Ovary (tissue), 9 donors: ENCODE data around the gene VPS52. TPM values are rescaled to one million over a fixed set of nuclear protein-coding genes. Genes with fewer than 3 reads are reported as not detected.
"Not testable (repeated sequence)": the region's sequence is repeated elsewhere in the genome, so short reads cannot be mapped to it uniquely, and the experiment has no call there.

Source experiments
- DNase-seq, 5 donors: peaks; one replicate each; pipeline ENCODE4 v3.0.0-alpha.2; 2019 to 2020
- H3K27ac ChIP-seq, 2 donors: fragments of 200-600 bp; one replicate each; pipeline versions ENCODE4 v1.5.1 to v1.8.0; 2019 to 2022
- H3K27me3 ChIP-seq: fragments of 200-600 bp; one replicate; pipeline ENCODE4 v1.8.0; 2022
- H3K36me3 ChIP-seq: fragments of 200-600 bp; sonication (generic); one replicate; pipeline ENCODE4 v1.5.1; 2019
- H3K4me1 ChIP-seq: one replicate; pipeline ENCODE4 v1.8.1; 2013; ENCODE audit warnings: mild to moderate bottlenecking, moderate library complexity; ENCODE audit not compliant: insufficient read depth
- H3K4me3 ChIP-seq: fragments of 200-600 bp; sonication (generic); one replicate; pipeline ENCODE4 v1.5.1; 2017
- H3K9me3 ChIP-seq, 2 donors: fragments of 200-600 bp in 1 of 2; sonication (generic) in 1 of 2; one replicate each; pipeline versions ENCODE4 v1.5.1 to v1.8.1; 2013 to 2019; ENCODE audit warnings: mild to moderate bottlenecking in 1 of 2, moderate library complexity in 1 of 2
- CTCF ChIP-seq, 3 donors: fragments of 450-650 bp in 2 of 3; fragments of 200-600 bp in 1 of 3; IDR thresholded peaks; one replicate each; pipeline versions ENCODE4 v1.5.1 to v1.8.0; 2016 to 2022; ENCODE audit warnings: antibody characterized with exemption in 3 of 3, mild to moderate bottlenecking in 1 of 3
- EP300 ChIP-seq: sonication (generic); formaldehyde crosslinking; IDR thresholded peaks from one replicate; pipeline ENCODE4 v1.6.1; 2017; ENCODE audit warnings: antibody characterized with exemption
- POLR2A ChIP-seq: fragments of 450-650 bp; IDR thresholded peaks from one replicate; pipeline ENCODE4 v1.6.1; 2017; ENCODE audit warnings: antibody characterized with exemption, mild to moderate bottlenecking, moderate library complexity
- WGBS, 3 donors: extraction: QIAGEN DNeasy Blood & Tissue Kit in 1 of 3; methylation state at CpG; one replicate each; pipeline versions ENCODE4 v1.1.5 to v1.1.7; 2013 to 2017; 5-methylcytosine and 5-hydroxymethylcytosine counted together
- intact Hi-C, 4 donors: fragments of 100-400 bp; cut with DNase I; formaldehyde crosslinking; loops; one replicate each; pipeline versions ENCODE4 v1.11.0 to v1.15.1; 2022 to 2023
- polyA plus RNA-seq, 2 donors: library from polyadenylated mRNA; stranded (reverse); fragments of 200-250 nt in 1 of 2; fragments of 350-450 nt in 1 of 2; fragmentation: Illumina TruSeq in 1 of 2; extraction: RNeasy Lipid Tissue Mini Kit (QIAGEN cat#74804) in 1 of 2; gene quantifications; one replicate each; pipeline ENCODE4 v1.2.3, GENCODE V29; 2013 to 2014
- total RNA-seq, 7 donors: library from RNA; depleted of rRNA in 2 of 7; stranded (reverse); fragments of >200 nt in 2 of 7; fragmentation: NEBNext Ultra II Directional in 3 of 7; extraction: Animal tissue kit (Norgen Biotek cat#: 25700) in 3 of 7; gene quantifications; one replicate each; pipeline versions ENCODE4 v1.1.0 to v1.2.4, GENCODE V29; 2016 to 2023
- donor health status: DM: no; HTN: no; CAD: no; lungs with moderate emphysema.
- donor health status: DM: no; HTN: no; CAD: no.
- donor health status: Bipolar disorder and iron deficiency.
- donor health status: DM: yes; HTN: yes; CAD: no.
- donor health status: DM: no; HTN: no; CAD: no.
- donor health status: DM: yes; HTN: yes; CAD: no.

VPS52 gene
- total and polyA plus RNA-seq, 9 donors: 24.0 to 56.7 (median 45.2) TPM

- no peak for DNase-seq
- no peaks in the 10 kb centered on the region for H3K27me3 ChIP-seq
- TF ChIP-seq POLR2A: no peak
- TF ChIP-seq CTCF (IDR thresholded peaks at IDR 0.05): no peak
- TF ChIP-seq EP300: no peak
- H3K27ac ChIP-seq: no peak overlapping the region
- no peaks in the 10 kb centered on the region for H3K36me3 ChIP-seq
- 32 to 51% (median 43%) methylated on average over 11 of the region's 11 CpGs for WGBS, 3 donors
- H3K4me1 ChIP-seq: peaks cover 5% of the 10 kb centered on the region
- intact Hi-C loops: loop anchor here in 2 of 4 donors (5.0 to 10.0 kb wide), 2 partner anchors 44 to 141 kb away; partner anchors contain the start of genes CUTA (in 1 of the 2), PHF1 (in 1 of the 2) and ZBTB22 (in 1 of the 2)
- no peak overlapping the region for H3K4me3 ChIP-seq
- H3K9me3 ChIP-seq: no peaks in the 10 kb centered on the region
Measured at GRCh38 chr6:33273129-33273923, 1.6 kb upstream of the VPS52 start.

DNA sequence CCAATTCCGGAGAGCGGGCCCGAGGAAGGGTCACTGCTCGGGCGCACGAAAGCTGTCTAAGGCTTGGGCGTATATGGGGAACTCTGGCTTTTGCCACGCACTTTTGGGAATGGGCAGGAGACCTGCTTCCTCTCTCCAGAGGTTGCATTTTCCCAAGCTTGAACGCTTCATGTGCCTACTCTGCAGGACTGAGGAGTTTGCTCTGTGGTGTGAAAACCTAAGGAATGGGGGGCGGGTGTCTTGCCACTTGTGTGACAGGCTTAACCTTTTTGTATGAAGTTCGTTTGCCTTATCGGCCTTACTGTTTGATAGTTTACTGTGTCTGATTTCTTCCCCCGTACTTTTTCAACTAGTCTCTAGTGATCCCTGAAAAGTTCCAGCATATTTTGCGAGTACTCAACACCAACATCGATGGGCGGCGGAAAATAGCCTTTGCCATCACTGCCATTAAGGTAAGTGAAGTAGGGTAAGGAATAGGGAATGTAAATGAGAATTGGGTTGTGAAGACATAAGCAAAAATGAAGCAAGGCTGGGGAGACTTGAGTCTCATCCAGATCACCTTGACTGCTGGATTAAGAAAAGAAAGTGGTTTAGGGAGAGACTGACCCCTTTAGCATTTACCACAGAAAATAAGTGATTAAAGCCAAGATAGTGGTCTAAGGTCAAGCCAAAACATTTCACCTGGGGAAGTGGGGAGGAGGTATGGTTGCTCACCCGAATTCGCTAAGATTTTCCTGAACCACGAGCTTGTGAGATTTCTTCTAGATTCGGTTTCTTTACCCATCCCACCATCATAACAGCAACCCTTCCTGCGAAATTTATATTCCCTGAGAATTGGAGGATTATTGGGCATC is 826 bp upstream of the VPS52 start:
- H3K9me3 ChIP-seq: no peaks in the 10 kb centered on the region
- H3K27ac ChIP-seq: peak overlapping the region in 1 of 2 donors; percentile 48
- no peak for TF ChIP-seq CTCF (IDR thresholded peaks at IDR 0.05)
- no peak for TF ChIP-seq EP300
- TF ChIP-seq POLR2A: no peak
- DNase-seq: no peak
- intact Hi-C loops: loop anchor here in 2 of 4 donors (5.0 to 10.0 kb wide), 2 partner anchors 45 to 142 kb away; partner anchors contain the start of genes CUTA (in 1 of the 2), PHF1 (in 1 of the 2) and ZBTB22 (in 1 of the 2)
- peaks cover 5% of the 10 kb centered on the region for H3K4me1 ChIP-seq
- 5 to 8% (median 7%) methylated on average over 22 of the region's 22 CpGs for WGBS, 3 donors
- H3K4me3 ChIP-seq: peak overlapping the region; percentile 55
- H3K36me3 ChIP-seq: no peaks in the 10 kb centered on the region
- H3K27me3 ChIP-seq: no peaks in the 10 kb centered on the region

DNA sequence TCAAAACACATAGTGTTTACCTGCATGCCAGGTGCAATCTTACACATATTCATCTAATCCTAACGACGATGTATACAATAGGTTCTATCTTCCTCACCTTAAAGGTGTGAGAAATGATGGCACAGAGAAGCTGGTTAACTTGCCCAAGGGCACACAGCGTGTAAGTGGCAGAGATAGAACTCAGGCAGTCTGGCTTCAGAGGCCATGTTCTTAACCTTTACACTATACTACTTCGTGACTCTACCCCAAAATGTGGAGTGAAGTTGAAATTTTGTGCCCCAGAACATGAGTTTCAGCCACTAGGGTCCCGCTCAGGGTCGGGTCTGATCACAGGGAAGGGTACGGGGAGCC is 584 bp downstream of the VPS52 start:
- intact Hi-C loops: loop anchor here in 2 of 4 donors (5.0 to 10.0 kb wide), 2 partner anchors 46 to 144 kb away; partner anchors contain the start of genes CUTA (in 1 of the 2), PHF1 (in 1 of the 2) and ZBTB22 (in 1 of the 2)
- TF ChIP-seq POLR2A (no peak), EP300 (no peak), CTCF (IDR thresholded peaks at IDR 0.05) (no peak)
- 1 to 4% (median 3%) methylated on average over 7 of the region's 7 CpGs for WGBS, 3 donors
- no peak for DNase-seq
- Histone ChIP-seq H3K27me3 (no peaks in the 10 kb centered on the region), H3K36me3 (no peaks in the 10 kb centered on the region), H3K9me3 (no peaks in the 10 kb centered on the region), H3K27ac (peak overlapping the region; percentile 59 to 89), H3K4me1 (peaks cover 5% of the 10 kb centered on the region), H3K4me3 (peak overlapping the region; percentile 55)

GRCh38 chr6:33264015-33264414 is 7.7 kb downstream of the VPS52 start:
- 83 to 91% (median 84%) methylated on average over 7 of the region's 7 CpGs for WGBS, 3 donors
- no peak for TF ChIP-seq CTCF (IDR thresholded peaks at IDR 0.05)
- TF ChIP-seq POLR2A: no peak
- TF ChIP-seq EP300: no peak

GRCh38 chr6:33262490-33262889 is 9.2 kb downstream of the VPS52 start:
- H3K36me3 ChIP-seq, H3K27ac ChIP-seq, H3K27me3 ChIP-seq, H3K4me1 ChIP-seq, intact Hi-C loops, DNase-seq, H3K4me3 ChIP-seq, H3K9me3 ChIP-seq: not testable (repeated sequence)
- WGBS, 3 donors: 93 to 95% (median 95%) methylated on average over 3 of the region's 3 CpGs

More at GRCh38 chr6:33264015-33264414, 7.7 kb downstream of the VPS52 start:
- H3K27me3 ChIP-seq: no peaks in the 10 kb centered on the region
- no peaks in the 10 kb centered on the region for H3K36me3 ChIP-seq
- H3K4me1 ChIP-seq: no peaks in the 10 kb centered on the region
- no peak overlapping the region for H3K4me3 ChIP-seq
- no peak overlapping the region for H3K27ac ChIP-seq
- DNase-seq: no peak
- intact Hi-C loops: no loop called here
- no peaks in the 10 kb centered on the region for H3K9me3 ChIP-seq
